Left colon (tissue), 2 donors: ENCODE results near the gene TIMM9. TPM values are rescaled to one million over a fixed set of nuclear protein-coding genes. Genes with fewer than 3 reads are reported as not detected.
"Not testable (repeated sequence)": the region's sequence is repeated elsewhere in the genome, so short reads cannot be mapped to it uniquely, and the experiment has no call there.

Experiments used
- ATAC-seq: fragments of 200-7000 bp; cut with Tn5 transposase; one replicate; pipeline ENCODE4 v1.9.1; 2020; ENCODE audit warnings: mild to moderate bottlenecking, moderate library complexity
- DNase-seq, 2 donors: peaks; one replicate each; pipeline ENCODE4 v3.0.0-alpha.2; 2020
- intact Hi-C, 2 donors: fragments of 100-400 bp; cut with DNase I in 1 of 2; cut with micrococcal nuclease in 1 of 2; formaldehyde crosslinking; loops; one replicate each; pipeline versions ENCODE4 v1.11.2 to v1.14.0; 2022; cut with DNase I, micrococcal nuclease
- total RNA-seq, 2 donors: library from RNA; stranded (reverse); fragmentation: NEBNext Ultra II Directional; extraction: Animal tissue kit (Norgen Biotek cat#: 25700); gene quantifications; one replicate each; pipeline ENCODE4 v1.2.1, GENCODE V29; 2021
- donor health status: DM: no; HTN: no; CAD: no.
- donor health status: DM: yes; HTN: yes; CAD: no.

Gene TIMM9
- total RNA-seq, 2 donors from 2014 or later: 22.8 to 25.5 TPM

- DNase-seq (no peak), ATAC-seq (no peak)
- intact Hi-C loops: no loop called here
Observed at GRCh38 chr14:58408681-58409215, 18.6 kb downstream of the TIMM9 start.

- intact Hi-C loops: no loop called here
- DNase-seq (no peak), ATAC-seq (no peak)
Observed at GRCh38 chr14:58401587-58401986, 25.7 kb downstream of the TIMM9 start.

GRCh38 chr14:58398895-58399294 is 28.4 kb downstream of the TIMM9 start:
- no peak for DNase-seq
- intact Hi-C loops: no loop called here
- no peak for ATAC-seq

GRCh38 chr14:58398495-58398894 is 28.8 kb downstream of the TIMM9 start:
- no peak for DNase-seq
- intact Hi-C loops: no loop called here
- no peak for ATAC-seq

- intact Hi-C loops: no loop called here
- DNase-seq: no peak
- ATAC-seq: no peak
Observed at GRCh38 chr14:58397156-58397555, 30.2 kb downstream of the TIMM9 start.

- ATAC-seq (peak; percentile 86), DNase-seq (peak; percentile 65 to 81)
- intact Hi-C loops: no loop called here
Observed at GRCh38 chr14:58395812-58396788, 31.2 kb downstream of the TIMM9 start, which contains the start of gene TOMM20L. Gene TOMM20L, plus strand, starts transcription at chr14:58395930. Its CDS starts 28 bp downstream, at chr14:58395958.

- intact Hi-C loops: no loop called here
- ATAC-seq (no peak), DNase-seq (no peak)
Observed at GRCh38 chr14:58395562-58395811, 31.8 kb downstream of the TIMM9 start.

- DNase-seq (no peak), ATAC-seq (no peak)
- intact Hi-C loops: no loop called here
Observed at GRCh38 chr14:58390830-58391229, 36.5 kb downstream of the TIMM9 start.

GRCh38 chr14:58376791-58377190 is 50.5 kb downstream of the TIMM9 start:
- DNase-seq: no peak
- intact Hi-C loops: no loop called here
- ATAC-seq: no peak

GRCh38 chr14:58368956-58369355 is 58.4 kb downstream of the TIMM9 start:
- intact Hi-C loops: no loop called here
- no peak for ATAC-seq
- no peak for DNase-seq

- ATAC-seq (no peak), DNase-seq (no peak)
- intact Hi-C loops: no loop called here
Observed at GRCh38 chr14:58367296-58367695, 60.0 kb downstream of the TIMM9 start.

GRCh38 chr14:58364316-58364715 is 63.0 kb downstream of the TIMM9 start:
- no peak for DNase-seq
- intact Hi-C loops: no loop called here
- ATAC-seq: no peak

- peak; percentile 58 for ATAC-seq
- intact Hi-C loops: no loop called here
- DNase-seq: no peak
Observed at GRCh38 chr14:58362798-58363412, 64.4 kb downstream of the TIMM9 start.

GRCh38 chr14:58362272-58362671 is 65.1 kb downstream of the TIMM9 start:
- DNase-seq, intact Hi-C loops, ATAC-seq: not testable (repeated sequence)

Other genes starting within 250 kb of the TIMM9 start
- 10 to 100 TPM; 52.9 to 53.8 TPM for gene ACTR10, start 227.4 kb downstream of the TIMM9 start, total RNA-seq
- gene PSMA3, start 182.7 kb downstream of the TIMM9 start, total RNA-seq: 100 to 1,000 TPM; 100 to 138 TPM
- 10 to 100 TPM; 23.4 to 34.0 TPM for gene ARID4A, start 129.0 kb downstream of the TIMM9 start, total RNA-seq
- gene TOMM20L, start 31.6 kb downstream of the TIMM9 start, total RNA-seq: under 1 TPM; 0.73 to 0.79 TPM
- gene KIAA0586, start 188 bp upstream of the TIMM9 start, total RNA-seq: 10 to 100 TPM; 13.1 to 13.6 TPM
- 1 to 10 TPM; 1.3 to 3.8 TPM for gene DACT1, start 210.4 kb upstream of the TIMM9 start, total RNA-seq